CD4-positive, alpha-beta T cell treated with Interleukin-17A for 4 hours (primary cell): ENCODE measurements around the gene DCUN1D1.
A peak's percentile ranks its signal among the peaks of the same experiment; 100 is the strongest.

Source experiments
- DNase-seq: peaks from one replicate; pipeline ENCODE4 v3.0.0-alpha.2; 2020; ENCODE audit warnings: mixed read lengths

Gene DCUN1D1

DNA sequence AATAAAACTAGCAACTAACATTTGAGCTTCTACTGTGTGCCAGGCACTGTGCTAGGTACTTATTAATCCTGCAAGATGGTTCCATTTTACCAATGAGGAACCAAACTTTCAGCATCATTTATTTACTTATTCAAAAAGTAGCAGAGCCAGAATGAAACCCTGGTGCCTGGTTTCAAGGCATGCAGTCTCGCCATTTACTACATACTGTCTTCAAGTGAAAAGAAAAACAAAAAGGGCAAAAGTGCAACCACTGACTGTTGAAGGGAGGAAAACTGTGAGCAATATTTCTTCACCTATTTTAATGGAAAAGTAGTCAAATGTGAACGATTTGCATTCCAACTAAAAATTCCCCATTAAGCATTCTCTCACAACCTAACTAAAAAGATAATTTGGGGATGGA lies 8.7 kb downstream of the DCUN1D1 start:
- no peak for DNase-seq

DNA sequence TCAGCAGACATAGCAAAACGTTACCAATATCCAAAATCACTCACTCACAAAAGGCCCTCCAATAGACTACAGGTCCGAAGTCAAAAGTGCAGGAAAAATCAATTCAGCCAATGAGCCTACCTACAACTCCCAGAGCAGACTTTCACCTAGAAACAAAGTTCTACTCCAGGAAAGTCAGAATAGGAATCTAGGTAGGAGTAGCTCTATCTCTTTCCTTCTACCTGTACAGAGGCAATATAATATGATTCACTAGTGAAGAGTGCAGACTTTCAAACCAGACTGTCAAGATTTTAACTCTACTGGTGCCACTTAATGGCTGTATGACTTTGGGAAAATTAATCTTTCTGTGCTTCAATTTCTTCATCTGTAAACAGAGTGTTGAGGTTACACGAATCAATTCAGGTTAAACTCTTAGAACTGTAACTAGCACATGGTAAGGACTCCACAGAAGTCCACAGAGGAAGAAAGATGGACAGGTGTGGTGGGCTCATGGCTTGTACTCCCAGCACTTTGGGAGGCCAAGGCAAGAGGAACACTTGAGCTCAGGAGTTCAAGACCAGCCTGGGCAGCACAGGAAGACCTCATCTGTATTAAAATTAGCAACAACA lies 9.4 kb downstream of the DCUN1D1 start:
- no peak for DNase-seq

DNA sequence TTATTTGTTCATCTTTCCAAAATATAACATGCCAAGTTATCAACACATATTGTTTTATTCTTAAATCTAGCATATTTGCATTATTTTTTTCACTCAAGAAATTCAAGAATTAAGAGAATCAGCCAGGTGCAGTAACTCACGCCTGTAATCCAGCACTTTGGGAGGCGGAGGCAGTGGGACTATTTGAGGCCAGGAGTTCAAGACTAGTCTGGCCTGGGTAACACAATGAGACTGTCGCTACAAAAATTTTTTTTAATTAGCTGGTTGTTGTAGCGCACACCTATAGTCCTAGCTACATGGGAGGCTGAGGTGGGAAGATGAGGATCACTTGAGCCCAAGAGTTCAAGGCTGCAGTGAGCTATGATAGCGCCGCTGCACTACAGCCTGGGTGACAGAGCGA lies 10.5 kb downstream of the DCUN1D1 start:
- no peak for DNase-seq

DNA sequence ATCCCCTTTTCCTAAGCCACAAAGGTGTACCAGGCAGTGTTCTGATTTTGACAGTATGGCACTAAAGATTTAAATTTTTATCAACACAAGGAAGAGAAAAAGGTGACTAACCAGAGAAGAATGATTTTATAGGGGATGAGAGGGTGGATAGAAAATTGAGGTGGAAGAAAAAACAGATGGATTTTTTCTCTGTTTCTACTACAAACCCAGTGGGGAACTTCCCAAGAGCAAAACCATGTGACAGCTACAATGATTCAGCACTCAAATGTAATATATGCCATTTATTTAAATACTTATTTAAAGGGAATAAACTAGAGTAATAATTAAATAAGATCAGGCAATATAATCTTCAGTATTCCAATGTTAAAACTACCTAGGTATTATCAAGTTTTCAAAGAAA lies 11.1 kb downstream of the DCUN1D1 start:
- no peak for DNase-seq

DNA sequence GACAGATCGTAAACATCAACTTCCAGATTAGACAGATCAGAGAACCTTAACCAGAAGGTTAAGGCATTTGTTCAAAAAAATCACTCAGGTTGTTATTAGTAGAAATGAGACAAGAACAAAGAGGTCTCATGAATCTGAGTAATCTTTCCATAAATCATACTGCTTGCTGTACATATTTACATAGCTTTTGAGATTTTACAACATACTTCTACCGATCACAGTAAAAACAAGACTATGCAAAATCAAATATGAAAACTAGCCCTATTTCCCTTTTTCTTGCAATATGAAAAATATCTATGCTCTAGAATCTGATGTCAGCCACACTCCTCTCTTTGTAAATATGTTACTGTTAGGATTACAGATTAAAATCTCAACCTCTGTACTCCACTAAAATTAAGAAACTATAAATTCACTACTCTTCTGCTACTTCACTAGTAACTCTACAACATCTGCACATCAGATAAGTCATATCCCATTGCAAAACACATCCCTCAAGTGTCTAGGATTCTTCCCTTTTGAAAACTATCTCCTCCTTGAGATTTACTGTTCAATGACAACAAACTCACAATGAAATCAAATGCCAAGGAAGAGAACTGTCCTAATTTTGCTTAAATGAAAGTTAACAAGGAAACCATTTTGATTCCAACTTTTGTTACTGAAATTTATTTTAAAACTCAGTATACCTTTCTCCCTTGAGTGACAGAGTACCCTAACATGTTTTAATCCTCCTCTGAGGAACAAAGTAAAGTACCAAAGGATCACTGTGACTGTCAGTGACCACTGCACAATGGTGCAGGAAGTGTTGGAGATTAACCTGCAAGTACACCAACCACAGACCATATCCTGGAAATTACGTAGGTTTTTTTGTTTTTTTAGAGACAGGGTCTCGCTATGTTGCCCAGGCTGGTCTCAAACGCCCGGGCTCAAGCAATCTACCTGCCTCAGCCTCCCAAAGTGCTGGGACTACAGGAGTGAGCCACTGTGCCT lies 12.8 kb downstream of the DCUN1D1 start:
- peak; percentile 11 for DNase-seq

GRCh38 chr3:182965861-182966366 lies 14.4 kb downstream of the DCUN1D1 start:
- DNase-seq = no peak

DNA sequence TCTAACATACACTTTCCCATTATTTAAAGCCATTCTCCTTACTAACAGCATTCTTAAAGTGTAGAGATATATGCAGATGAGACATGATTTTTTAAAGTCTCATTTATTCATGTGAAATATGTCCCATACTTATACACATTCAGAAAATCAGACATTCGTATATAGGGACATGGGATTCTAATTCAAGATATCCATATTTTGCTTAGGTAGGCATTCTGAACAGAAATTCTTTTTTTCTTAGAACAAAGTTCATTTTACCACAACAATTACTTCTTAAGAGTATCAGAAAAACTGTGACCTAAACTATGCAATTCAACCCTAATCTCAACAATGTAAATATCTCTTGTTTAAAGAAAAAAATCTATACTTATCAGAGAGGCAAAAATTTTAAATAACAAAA lies 16.2 kb downstream of the DCUN1D1 start:
- no peak for DNase-seq

DNA sequence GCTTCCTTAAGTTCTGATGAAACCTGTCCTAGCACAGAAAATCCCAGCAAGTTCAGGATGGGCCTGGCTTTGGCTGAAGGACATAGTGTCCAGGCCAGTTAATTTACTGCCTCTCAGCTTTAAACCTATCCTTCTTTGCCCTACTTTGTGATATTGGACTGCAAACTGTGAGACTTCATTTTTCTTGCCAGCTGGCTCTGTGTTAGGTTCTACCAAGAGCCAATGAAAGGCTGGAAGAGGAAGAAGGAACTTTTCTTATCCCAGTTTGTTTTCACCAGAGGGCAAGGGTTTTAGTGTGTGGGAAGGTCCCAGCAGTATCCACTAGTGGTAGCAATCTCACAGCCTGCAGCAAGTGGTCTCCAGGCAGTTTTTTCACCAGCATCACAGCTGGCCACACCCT lies 18.2 kb downstream of the DCUN1D1 start:
- DNase-seq = no peak

DNA sequence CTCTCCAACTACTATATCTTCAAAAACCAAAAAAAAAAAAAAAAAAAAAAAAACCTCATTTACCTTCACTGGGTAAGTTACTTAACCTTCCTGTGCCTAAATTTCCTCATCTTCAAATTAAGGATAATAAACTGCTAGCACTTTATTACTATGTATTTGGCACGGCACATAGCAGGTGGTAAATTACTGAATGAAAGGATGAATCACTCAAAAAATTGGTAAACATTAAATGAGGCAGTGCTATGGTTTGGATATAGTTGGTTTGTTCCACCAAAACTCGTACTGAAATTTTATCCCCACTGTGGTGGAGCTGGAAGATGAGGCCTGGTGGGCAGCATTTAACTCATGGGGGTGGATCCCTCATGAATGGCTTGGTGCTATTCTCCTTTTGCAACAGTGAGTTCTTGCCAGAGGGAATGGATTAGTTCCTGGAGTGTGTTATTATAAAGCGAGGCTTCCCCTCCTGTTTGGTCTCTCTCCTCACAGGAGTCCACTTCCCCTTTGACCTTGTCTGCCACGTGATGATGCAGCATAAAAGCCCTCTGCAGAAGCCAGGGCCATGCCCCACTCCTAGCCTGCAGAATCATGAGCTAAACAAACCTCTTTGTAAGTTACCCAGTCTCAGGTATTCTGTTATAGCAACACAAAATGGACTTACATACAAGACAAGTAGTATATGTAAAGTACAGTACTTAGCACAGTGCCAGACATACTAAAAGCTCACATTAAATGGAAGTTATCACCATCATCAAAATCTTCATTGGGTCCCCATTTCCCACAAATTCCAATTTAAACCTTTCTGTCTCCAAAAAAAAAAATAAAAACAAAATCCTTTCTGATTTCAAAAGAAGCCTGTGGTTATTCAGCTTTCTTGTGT lies 20.6 kb downstream of the DCUN1D1 start:
- no peak for DNase-seq

DNA sequence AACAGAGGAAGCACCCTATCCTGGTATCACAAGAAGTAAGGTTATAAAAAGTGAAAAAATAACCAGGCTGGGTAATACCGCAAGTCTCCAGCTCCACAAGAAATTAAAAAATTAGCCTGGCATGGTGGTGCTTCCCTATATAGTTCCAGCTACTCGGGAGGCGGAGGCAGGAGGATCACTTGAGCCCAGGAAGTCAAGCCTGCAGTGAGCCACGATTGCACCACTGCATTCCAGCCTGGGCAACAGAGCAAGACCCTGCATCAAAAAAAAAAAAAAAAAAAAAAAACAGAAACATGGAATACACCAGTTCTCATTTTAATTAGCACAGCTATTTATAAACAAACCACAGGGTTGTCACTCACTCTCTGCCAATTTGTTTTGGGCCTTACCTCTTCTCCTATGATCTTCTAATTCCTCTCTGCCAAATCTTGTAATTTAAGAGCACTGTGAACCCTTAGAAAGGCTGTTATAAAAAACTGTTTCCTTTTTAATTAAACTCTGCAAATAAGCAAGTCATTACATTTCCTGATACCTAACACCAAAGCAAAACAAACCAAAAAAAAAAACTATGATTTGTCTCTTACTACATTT lies 22.6 kb downstream of the DCUN1D1 start:
- no peak for DNase-seq

GRCh38 chr3:182957226-182957625 lies 23.1 kb downstream of the DCUN1D1 start:
- no peak for DNase-seq

GRCh38 chr3:182954553-182955235 lies 25.6 kb downstream of the DCUN1D1 start:
- DNase-seq = no peak

GRCh38 chr3:182949688-182950087 lies 30.6 kb downstream of the DCUN1D1 start:
- DNase-seq = no peak

DNA sequence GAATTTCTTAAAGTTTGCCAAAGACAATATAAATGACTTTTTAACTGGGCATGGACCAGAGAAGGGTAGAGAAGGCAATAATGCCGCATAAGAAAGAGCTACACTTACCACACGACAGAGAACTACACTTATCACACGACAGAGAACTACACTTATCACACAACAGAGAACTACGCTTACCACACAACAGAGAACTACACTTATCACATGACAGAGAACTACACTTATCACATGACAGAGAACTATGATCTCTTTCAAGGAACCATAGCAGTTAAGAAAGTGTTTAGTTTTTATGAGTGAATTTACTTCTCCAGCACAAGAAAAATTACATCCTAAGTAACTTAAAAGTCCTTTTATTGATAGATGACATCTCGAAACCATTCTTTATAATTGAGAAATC lies 32.0 kb downstream of the DCUN1D1 start:
- DNase-seq = no peak

GRCh38 chr3:182947888-182948287 lies 32.5 kb downstream of the DCUN1D1 start:
- no peak for DNase-seq

DNA sequence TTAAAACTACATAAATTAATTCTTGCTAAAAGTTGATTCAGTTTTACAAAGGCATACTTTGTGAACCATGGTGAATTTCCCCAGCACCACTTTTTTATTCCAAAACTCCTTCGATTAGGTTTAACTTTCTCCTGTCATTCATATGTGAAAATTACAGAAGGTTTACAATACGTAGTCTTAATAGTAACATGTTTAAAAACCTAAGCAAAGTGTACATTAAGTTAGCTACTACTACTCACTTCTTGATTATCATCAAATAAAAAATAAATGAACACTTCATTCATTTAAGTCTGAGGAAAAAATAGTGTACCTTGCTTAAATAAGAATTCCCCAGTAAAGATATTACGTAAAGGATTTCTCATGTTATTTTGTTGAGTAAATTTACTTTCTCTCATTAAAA lies 38.6 kb downstream of the DCUN1D1 start:
- no peak for DNase-seq

GRCh38 chr3:182940266-182940808 lies 40.0 kb downstream of the DCUN1D1 start:
- DNase-seq = no peak

DNA sequence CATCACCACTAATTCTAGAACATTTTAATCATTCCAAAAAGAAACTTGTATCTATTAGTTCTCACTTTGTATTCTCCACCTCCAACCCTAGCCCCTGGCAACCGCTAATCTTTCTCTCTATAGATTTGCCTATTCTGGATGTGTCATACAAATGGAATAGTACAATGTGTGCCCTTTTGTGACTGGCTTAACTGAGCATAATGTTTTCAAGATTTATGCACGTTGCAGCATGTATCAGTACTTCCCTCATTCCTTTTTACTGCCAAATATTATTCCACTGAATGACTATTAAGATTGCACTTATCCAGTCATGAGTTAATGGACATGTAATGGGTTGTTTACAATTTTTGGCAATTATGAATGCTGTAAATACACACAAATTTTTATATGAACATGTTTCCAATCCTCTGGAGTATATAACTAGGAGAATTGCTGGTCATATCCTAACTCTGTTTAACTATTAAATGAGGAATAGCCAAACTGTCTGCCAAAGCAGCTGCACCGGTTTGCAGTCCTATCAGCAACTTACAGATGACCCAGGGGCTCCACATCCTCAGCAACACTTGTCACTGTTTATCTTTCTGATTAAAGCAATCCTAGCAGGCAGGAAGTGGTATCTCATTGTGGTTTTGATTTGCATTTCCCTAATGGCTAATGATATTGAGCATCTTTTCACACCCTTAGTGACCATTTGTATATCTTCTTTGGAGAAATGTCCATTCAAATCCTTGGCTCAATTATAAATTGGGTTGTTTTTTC lies 42.9 kb downstream of the DCUN1D1 start:
- DNase-seq = no peak

GRCh38 chr3:182936918-182937285 lies 43.4 kb downstream of the DCUN1D1 start:
- DNase-seq = no peak

DNA sequence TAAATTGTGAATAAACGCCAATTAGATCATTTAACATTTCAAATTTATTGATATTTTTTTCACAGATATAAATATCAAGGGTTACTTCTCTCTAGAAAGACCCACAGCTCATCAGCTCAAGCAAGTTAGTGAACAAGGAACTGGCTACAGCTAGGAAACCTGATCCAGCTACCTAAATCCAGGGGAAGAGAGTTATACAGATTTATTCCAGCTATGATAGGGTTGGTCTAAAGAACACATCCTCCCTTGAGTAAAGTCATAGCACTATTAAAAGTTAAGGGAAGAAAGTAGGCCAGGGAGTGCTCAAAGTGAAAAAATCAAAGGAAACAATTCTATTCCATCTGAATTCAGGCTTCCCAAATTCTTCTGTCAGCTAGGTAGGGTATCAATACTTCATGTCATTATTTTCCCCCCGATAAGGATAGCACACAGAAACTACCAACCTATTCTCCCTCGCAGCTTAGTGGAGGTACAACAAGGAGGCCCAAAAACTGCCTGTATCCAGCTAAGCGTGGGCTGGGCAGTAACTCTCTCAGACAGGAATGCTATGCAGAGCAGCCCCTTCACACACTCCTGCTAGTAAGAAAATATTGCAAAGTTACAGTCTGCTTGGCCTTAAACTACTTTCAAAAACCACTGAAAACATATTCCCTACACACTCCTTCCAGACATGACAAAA lies 44.0 kb downstream of the DCUN1D1 start:
- no peak for DNase-seq
